Glutamatergic neuron (in vitro differentiated cells): ENCODE measurements around the gene CIB2. TPM values are rescaled to one million over a fixed set of nuclear protein-coding genes. Genes with fewer than 3 reads are reported as not detected.

Source experiments
- DNase-seq: peaks from one replicate; pipeline ENCODE4 v3.0.0; 2022
- H3K27ac Mint-ChIP-seq: one replicate; pipeline ENCODE4 v1.8.0; 2020; ENCODE audit warnings: mild to moderate bottlenecking, mixed read lengths, inconsistent platforms; ENCODE audit not compliant: unreplicated experiment
- H3K27me3 Mint-ChIP-seq: one replicate; pipeline ENCODE4 v1.8.0; 2020; ENCODE audit warnings: mild to moderate bottlenecking, moderate library complexity, mixed read lengths, inconsistent platforms; ENCODE audit not compliant: unreplicated experiment
- H3K36me3 Mint-ChIP-seq: one replicate; pipeline ENCODE4 v1.8.0; 2020; ENCODE audit warnings: mild to moderate bottlenecking, mixed read lengths, inconsistent platforms; ENCODE audit not compliant: unreplicated experiment
- H3K4me1 Mint-ChIP-seq: one replicate; pipeline ENCODE4 v1.8.0; 2020; ENCODE audit warnings: mild to moderate bottlenecking, low read depth, mixed read lengths, inconsistent platforms; ENCODE audit not compliant: unreplicated experiment
- H3K4me3 Mint-ChIP-seq: one replicate; pipeline ENCODE4 v1.8.0; 2020; ENCODE audit warnings: mild to moderate bottlenecking, mixed read lengths, inconsistent platforms; ENCODE audit not compliant: unreplicated experiment
- H3K9me3 Mint-ChIP-seq: one replicate; pipeline ENCODE4 v1.8.0; 2020; ENCODE audit warnings: mild to moderate bottlenecking, moderate library complexity, mixed read lengths, inconsistent platforms; ENCODE audit not compliant: unreplicated experiment
- CTCF ChIP-seq: fragments of 200-600 bp; sonication (generic); IDR thresholded peaks from one replicate; pipeline ENCODE4 v1.5.0; 2021; ENCODE audit not compliant: partially characterized antibody, unreplicated experiment
- total RNA-seq: library from RNA; stranded (reverse); fragmentation: NEBNext Ultra II Directional; extraction: Animal tissue kit (Norgen Biotek cat#: 25700); gene quantifications from one replicate; pipeline ENCODE4 v1.2.1, GENCODE V29; 2021; ENCODE audit not compliant: unreplicated experiment

Gene CIB2
- total RNA-seq, 1 donor from 2014 or later = 131 TPM

GRCh38 chr15:78070049-78070700 lies 61.1 kb downstream of the CIB2 start:
- no peak for DNase-seq
- Mint-ChIP-seq H3K36me3 (no peaks in the 10 kb centered on the region), H3K9me3 (no peaks in the 10 kb centered on the region), H3K4me3 (peak overlapping the region; percentile 40), H3K27me3 (peaks cover 2% of the 10 kb centered on the region), H3K27ac (peak overlapping the region; percentile 36), H3K4me1 (peaks cover 55% of the 10 kb centered on the region)
- TF ChIP-seq CTCF = no peak

- no peak for TF ChIP-seq CTCF
- Mint-ChIP-seq H3K27ac (peak overlapping the region; percentile 71), H3K9me3 (no peaks in the 10 kb centered on the region), H3K36me3 (no peaks in the 10 kb centered on the region), H3K4me3 (peak overlapping the region; percentile 40), H3K4me1 (peaks cover 55% of the 10 kb centered on the region), H3K27me3 (peaks cover 2% of the 10 kb centered on the region)
- DNase-seq = no peak
Observed at GRCh38 chr15:78069462-78070029, 61.7 kb downstream of the CIB2 start.

GRCh38 chr15:78069052-78069414 lies 62.2 kb downstream of the CIB2 start:
- DNase-seq = no peak
- Mint-ChIP-seq H3K27ac (peak overlapping the region; percentile 63), H3K9me3 (no peaks in the 10 kb centered on the region), H3K36me3 (no peaks in the 10 kb centered on the region), H3K4me3 (peak overlapping the region; percentile 27), H3K27me3 (peaks cover 2% of the 10 kb centered on the region), H3K4me1 (peaks cover 55% of the 10 kb centered on the region)
- no peak for TF ChIP-seq CTCF

GRCh38 chr15:78067328-78068228 lies 63.7 kb downstream of the CIB2 start:
- H3K27me3 Mint-ChIP-seq = peaks cover 2% of the 10 kb centered on the region
- peaks cover 53% of the 10 kb centered on the region for H3K4me1 Mint-ChIP-seq
- no peaks in the 10 kb centered on the region for H3K36me3 Mint-ChIP-seq
- peak overlapping the region; percentile 88 for H3K27ac Mint-ChIP-seq
- H3K4me3 Mint-ChIP-seq = peak overlapping the region; percentile 49
- no peak for TF ChIP-seq CTCF
- no peak for DNase-seq
- H3K9me3 Mint-ChIP-seq = no peaks in the 10 kb centered on the region
